GM21723 (cell line): Measurements from ENCODE around the gene LZTS2.

Experiments
- ATAC-seq: cut with Tn5 transposase; IDR thresholded peaks from one replicate; pipeline ENCODE4 v1.9.1; 2021; ENCODE audit warnings: mild to moderate bottlenecking, moderate library complexity; ENCODE audit not compliant: unreplicated experiment

LZTS2 gene

DNA sequence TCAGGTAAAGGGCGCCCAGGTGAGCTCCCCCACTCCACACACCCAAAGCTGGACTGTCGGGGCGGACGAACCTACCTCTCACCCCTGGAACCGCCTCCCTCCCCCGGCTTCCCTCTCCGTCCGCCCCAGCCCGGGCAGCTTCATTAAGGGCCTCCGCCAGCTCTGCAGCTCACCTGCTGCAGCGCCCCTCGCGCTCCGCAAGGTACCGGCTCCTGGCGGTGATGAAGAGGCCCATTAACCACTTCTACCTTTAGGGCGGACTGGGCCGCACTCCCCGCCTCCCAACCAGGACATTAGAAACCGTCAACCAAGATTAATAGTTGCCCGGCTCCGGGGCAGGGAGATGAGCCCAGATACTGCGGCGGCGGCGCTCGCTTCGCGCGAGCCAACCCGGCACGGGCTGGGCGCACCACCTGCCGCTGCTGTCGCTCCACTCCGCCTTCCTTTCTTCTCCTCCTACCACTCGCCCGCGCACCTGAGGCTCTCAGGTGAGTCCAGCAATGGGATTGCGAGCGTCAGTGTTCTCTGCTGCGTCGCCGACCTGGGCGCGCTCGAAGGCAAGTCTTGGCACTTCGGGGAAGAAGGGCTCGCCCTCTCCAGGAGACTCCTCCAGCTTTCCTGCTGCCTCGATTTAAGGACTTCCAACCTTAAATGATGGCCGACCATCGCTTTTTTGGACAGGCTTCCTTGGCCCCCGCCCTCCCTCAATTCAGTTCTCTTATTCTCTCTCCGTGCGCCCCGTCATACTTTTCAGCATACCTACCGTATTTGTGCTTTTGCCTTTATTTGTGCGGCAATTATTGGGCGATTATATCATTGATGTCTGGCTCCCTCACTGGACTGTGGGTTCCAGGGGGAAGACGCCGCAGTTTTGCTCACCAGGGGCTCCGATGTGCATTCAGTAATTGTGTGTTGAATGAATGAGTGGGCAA lies 48.6 kb downstream of the LZTS2 start:
- no peak for ATAC-seq

DNA sequence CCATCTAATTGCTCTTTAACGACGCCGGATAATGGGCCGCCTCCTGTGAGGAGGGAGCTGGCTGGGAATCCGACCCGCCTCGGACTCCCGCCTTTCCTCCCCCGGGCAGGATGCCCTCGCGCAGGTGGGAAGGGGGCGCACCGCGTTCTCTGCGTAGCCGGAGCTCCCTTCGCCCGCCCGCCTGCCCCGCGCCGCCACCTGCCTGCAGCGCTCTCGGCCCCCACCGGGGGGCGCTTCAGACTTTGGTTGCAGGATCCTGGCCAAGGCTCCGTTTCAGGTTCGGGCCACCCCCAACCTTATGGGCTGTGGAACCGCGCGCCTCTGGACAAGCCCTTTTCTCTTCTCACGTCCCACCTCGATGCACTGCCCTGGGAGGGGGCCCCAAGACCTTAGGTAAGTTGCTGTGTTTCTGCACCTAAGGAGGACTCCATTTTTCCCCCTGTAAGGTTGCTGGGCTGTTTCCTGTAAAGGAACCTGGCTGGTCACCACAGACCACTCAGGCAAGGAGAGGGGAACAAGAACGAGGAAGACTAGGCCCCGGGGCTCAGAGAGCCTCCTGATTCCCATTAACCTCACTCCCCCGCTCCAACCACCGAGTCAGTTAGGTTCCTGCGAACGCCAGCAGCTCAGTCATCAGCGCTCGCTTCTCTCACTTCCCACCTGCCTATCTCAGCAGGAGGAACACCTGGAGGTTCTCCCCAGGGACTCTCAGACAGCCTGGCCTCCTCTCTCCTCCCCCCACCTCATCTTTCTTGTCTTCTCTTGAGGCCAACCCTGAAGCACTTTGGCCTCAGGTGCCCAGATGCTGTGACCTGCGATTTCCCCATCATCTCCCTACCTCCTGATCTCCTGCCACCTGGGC lies 50.8 kb downstream of the LZTS2 start:
- ATAC-seq = peak; percentile 66

DNA sequence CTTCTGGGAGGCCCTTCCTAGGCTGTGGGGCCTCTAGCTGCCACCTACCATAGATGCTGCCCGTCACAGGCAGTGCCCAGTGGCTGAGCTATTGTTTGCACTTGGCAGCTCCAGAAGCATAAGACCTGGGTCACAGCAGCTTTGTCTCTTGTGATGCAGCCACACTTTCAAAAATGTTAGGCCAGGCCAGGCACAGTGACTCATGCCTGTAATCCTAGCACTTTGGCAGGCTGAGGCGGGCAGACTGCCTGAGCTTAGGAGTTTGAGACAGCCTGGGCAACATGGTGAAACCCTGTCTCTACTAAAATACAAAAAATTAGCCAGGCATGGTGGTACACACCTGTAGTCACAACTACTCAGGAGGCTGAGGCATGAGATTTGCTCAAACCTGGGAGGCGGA lies 52.7 kb downstream of the LZTS2 start:
- ATAC-seq = no peak

DNA sequence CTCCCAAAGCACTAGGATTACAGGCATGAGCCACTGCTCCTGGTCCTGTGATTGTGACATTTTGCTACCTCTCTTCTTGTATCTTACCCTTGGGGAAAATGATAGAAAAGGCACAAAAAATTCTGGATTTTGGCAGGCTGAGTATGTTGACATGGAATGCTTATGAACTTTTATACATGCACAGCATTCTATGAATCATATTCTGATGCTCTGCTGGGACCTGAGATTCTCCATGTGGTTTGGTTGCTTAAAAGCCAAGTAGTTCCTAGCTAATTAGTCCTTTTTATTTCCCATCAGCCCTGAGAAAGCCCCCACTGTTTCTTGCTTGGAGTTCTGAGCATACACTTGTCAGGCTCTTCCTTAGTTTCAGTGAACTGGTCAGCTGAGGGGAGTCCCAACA lies 53.9 kb downstream of the LZTS2 start:
- no peak for ATAC-seq

DNA sequence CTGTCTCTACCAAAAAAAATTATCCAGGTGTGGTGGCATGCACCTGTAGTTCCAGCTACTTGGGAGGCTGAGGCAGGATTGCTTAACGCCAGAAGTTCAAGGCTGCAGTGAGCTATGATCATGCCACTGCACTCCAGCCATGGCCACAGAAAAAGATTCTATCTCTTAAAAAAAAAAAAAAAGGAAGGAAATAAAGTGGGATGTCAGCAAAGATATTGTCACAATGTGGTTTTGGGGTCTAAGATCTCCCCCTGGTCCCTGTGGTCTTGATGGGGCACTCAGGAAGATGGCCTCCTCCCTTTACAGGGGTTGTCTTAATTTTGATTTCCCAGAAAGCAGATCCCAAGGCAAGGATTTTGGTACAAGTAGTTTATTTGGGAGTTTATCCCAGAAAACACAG lies 54.7 kb downstream of the LZTS2 start:
- ATAC-seq = no peak

DNA sequence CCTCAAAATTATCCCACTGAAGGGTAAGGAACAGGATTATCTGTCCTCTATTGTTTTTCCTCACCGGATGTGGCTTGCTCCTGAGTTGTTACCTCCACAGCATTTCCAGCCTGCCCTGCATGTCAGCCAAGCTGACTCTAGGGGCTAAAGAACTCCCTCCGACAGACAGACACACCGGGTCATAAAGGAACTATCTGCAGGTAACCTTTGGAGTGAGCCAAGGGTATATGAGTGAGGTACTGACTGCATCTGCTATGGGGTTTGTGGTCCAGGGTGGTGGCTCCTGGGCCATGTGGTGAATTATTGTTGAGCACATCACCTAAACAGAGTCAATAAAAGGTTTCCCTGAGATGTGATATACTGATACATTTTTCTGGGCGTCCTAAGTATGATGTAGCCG lies 55.3 kb downstream of the LZTS2 start:
- no peak for ATAC-seq

DNA sequence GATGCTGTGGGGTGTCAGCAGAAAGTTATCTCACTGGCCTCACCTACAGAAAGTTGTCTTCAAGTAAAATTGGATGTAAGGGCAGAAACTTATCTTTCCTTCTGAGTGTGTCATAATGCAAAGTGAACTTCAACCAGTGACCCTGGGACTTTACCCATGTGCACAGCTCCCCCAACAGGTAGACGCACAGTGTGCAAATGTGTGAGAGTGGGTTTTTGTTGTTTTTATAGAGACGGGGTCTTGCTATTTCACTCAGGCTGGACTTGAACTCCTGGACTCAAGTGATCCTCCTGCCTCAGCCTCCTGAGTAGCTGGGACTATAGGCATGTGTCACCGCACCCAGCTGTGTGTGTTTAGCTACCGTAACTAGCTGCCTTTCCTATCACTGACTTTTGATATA lies 55.8 kb downstream of the LZTS2 start:
- no peak for ATAC-seq

DNA sequence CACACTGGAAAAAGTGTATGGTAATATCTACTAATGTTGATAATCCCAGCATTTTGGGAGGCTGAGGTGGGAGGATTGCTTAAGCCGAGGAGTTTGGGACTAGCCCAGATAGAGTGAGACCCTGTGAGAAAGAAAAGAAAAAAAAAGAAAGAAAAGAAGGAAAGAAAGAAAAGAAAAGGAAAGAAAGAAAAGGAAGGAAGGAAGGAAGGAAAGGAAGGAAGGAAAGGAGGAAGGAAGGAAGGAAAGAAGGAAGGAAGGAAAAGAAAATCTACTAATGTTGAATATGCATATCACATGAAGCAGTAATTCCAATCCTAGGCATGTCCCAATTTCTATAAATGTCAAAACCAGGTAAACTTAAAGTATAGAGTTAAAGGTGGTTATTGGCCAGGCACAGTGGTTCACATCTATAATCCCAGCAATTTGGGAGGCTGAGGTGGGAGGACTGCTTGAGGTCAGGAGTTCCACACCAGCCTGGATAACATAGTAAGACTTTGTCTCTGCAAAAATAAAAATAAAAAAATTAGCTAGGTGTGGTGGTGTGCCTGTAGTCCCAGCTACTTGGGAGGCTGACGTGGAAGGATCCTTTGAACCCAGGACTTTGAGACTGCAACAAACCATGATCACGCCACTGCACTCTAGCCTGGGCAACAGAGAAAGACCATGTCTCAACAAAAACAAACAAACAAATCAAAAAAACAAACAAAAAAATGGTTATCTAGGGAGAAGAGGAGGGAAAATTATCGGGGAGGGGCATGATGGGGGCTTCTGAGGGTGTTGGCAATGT lies 57.0 kb downstream of the LZTS2 start:
- no peak for ATAC-seq
